HG02973 (cell line): ENCODE measurements around the gene MAGI3.
"Not testable (repeated sequence)": the region's sequence is repeated elsewhere in the genome, so short reads cannot be mapped to it uniquely, and the experiment has no call there.

Source experiments
- ATAC-seq: cut with Tn5 transposase; IDR thresholded peaks from one replicate; pipeline ENCODE4 v1.9.1; 2021; ENCODE audit warnings: moderate library complexity; ENCODE audit not compliant: unreplicated experiment

Gene MAGI3

DNA sequence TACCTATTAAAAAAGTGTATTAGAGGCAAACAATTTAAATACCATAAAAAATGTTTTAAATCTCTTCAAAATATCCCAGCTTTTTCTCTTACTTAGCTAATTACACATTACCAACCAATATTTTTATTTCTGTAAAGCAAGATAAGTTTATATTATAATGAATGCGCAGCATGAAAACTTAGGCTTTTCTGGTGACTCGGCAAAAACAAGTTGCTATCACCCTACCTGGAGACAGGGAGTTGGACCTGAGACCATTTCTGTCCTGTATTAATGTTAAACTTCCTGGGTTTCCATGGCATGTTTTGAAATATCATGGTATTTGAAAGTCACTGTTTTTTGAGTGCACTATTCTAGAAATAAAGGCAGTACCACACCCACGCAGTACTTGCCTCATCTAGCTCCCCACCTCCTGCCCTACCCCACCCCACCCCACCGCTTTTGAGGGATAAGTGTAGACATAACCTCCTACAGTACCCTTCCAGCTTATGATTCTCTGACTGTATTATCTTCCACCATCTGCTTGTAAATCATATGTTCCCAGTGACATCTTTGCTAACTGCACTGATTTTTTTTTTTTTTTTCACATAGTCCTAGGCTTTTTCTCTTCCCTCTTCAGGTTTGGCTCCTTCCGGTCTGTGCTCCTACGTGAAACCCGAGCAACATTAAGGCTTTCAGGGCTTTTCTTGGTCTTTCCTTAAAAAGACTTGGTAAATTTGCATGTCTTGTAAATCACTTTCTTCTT lies 291.5 kb downstream of the MAGI3 start:
- ATAC-seq: no peak

GRCh38 chr1:113683384-113684152 lies 293.3 kb downstream of the MAGI3 start:
- ATAC-seq: no peak

DNA sequence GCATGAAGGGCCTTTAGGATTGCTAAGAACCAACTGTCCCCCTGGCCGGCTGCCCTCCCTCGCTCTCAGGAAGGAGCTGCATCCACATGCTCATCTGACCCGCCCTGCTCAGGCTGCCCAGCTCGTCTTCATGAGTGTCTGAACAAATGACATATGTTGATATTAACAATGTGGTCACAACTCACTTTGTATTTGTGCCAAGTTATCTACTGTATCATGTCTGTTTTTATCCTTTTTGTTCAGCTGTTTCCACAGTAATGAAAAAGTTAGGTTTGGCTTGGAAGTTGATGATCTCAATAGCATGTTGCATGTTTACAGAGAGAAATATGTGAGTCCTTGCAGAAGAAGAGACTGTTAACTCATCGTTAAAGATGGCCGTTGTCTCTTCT lies 293.8 kb downstream of the MAGI3 start:
- no peak for ATAC-seq

GRCh38 chr1:113686891-113687618 lies 296.7 kb downstream of the MAGI3 start:
- ATAC-seq: no peak

GRCh38 chr1:113691184-113691583 lies 300.9 kb downstream of the MAGI3 start:
- no peak for ATAC-seq

- no peak for ATAC-seq
Observed at GRCh38 chr1:113692342-113692741, 302.0 kb downstream of the MAGI3 start.

DNA sequence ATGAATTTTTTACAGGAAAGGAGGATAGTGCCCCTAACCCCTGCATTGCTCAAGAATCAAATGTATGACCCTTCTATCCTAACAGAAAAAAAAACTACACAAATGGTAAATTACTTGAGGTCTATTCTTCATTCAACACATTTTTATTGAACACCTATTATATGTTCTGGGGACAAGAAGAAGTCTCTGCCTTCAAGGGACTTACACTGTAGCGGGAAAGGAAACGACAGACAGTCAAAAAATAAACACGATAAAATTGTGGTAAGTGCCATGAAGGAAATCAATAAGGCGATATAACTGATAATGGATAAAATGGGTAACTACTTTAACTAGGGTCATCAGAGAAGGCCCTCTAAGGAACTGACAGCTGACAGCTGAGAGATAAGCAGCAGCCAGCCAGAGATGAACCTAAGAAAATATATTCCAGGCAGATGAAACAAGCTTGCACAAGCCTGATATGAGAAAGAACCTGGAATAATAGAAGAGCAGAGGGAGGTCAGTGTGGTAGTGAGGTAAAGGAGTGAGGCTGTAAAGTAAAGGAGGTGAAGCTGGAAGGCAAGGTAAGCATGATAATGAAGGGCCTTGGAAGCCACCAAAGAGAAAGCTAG lies 302.6 kb downstream of the MAGI3 start:
- no peak for ATAC-seq

DNA sequence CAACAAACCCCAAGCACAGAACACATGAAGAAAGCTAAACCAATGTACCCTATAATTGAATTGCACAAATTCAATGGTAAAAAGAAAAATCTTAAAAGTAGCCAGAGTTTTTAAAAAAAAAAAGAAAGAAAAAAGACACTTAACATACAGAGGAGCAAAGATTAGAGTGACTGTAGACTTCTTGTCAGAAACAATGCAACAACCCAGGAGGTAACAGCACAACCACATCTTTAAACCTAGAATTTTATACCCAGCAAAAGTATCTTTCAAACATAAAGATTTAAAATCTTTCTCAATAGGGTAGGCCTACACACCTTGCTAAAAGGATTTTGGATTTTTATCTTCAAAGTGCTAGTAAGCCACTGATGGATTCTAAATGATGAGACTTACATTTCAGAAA lies 304.6 kb downstream of the MAGI3 start:
- no peak for ATAC-seq

- ATAC-seq: no peak
Observed at GRCh38 chr1:113701429-113701828, 311.1 kb downstream of the MAGI3 start.

DNA sequence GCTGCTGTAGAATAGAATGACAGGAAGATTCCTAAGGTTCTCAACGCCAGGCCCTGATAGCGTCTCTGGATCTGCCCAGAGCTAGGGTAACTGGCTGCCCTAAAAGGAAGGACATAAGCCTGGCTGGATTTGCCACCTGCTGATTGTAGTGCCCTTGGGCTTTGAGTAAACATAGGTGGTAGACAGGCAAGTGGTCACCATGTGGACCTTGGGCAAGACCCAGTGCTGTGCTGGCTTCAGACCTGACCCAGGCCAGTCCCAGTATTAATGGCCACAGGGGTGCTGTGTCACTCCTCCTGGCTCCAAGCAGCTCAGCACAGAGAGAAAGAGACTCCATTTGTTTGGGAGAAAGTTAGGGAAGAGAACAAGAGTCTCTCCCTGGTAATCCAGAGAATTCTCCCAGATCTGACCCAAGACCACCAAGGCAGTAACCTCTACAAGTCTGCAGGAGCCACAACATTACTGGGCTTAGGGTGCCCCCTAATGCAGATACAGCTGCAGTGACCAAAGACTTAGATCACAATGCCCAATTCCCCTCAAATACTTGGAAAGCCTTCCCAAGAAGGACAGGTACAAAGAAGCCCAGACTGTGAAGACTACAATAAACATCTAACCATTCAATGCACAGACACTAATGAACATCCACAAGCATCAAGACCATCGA lies 324.4 kb downstream of the MAGI3 start:
- ATAC-seq: no peak

GRCh38 chr1:113717506-113717905 lies 327.2 kb downstream of the MAGI3 start:
- ATAC-seq: not testable (repeated sequence)

- not testable (repeated sequence) for ATAC-seq
Observed at GRCh38 chr1:113718621-113719020, 328.3 kb downstream of the MAGI3 start.

DNA sequence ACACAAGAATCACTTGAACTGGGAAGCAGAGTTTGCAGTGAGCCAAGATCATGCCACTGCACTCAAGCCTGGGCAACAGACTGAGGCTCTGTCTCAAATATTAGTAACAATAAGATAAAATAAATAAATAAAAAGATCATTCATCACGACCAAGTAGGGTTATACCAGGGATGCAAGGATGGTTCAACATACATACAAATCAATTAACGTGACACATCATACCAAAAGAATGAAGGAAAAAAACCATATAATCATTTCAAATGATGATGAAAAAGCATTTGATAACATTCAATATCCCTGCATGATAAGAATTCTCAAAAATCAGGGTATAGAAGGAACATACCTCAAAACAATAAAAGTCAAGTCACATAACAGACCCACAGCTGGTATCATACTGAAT lies 330.7 kb downstream of the MAGI3 start:
- ATAC-seq: no peak

- no peak for ATAC-seq
Observed at GRCh38 chr1:113732802-113733201, 342.5 kb downstream of the MAGI3 start.

- ATAC-seq: no peak
Observed at GRCh38 chr1:113734357-113735055, 344.2 kb downstream of the MAGI3 start.
